ENCODE data around the gene GLT8D1. TPM values are rescaled to one million over a fixed set of nuclear protein-coding genes. Genes with fewer than 3 reads are reported as not detected.

GLT8D1 gene
- polyA plus RNA-seq, 4 donors: 13.0 to 47.6 (median 26.3) TPM

GRCh38 chr3:52693071-52693470 is 12.5 kb downstream of the GLT8D1 start:
- Histone ChIP-seq H3K4me1 (ENCODE audit: control insufficient read depth in 3 of 3, insufficient read depth in 2 of 3, low read depth in 1 of 3, low read length in 2 of 3) (no peaks in the 10 kb centered on the region), H3K27ac (ENCODE audit: low read depth in 1 of 3, low read length in 2 of 3) (no peak overlapping the region), H3K9me3 (ENCODE audit: control insufficient read depth in 2 of 2, insufficient read depth in 1 of 2, low read depth in 1 of 2, low read length in 1 of 2) (no peaks in the 10 kb centered on the region), H3K36me3 (ENCODE audit: control insufficient read depth in 3 of 3, insufficient read depth in 2 of 3, low read depth in 1 of 3, low read length in 3 of 3) (peaks cover 25 to 41% (median 30%) of the 10 kb centered on the region in 3 donors), H3K27me3 (ENCODE audit: control insufficient read depth in 3 of 3, insufficient read depth in 3 of 3, low read length in 3 of 3) (no peaks in the 10 kb centered on the region), H3K4me3 (ENCODE audit: low read depth in 1 of 3, low read length in 3 of 3) (no peak overlapping the region)
- FAIRE-seq (no peak), DNase-seq (no peak)

- Histone ChIP-seq H3K4me1 (ENCODE audit: control insufficient read depth in 3 of 3, insufficient read depth in 2 of 3, low read depth in 1 of 3, low read length in 2 of 3) (peaks cover 0 to 5% (median 2%) of the 10 kb centered on the region in 3 donors), H3K27ac (ENCODE audit: low read depth in 1 of 3, low read length in 2 of 3) (no peak overlapping the region), H3K9me3 (ENCODE audit: control insufficient read depth in 2 of 2, insufficient read depth in 1 of 2, low read depth in 1 of 2, low read length in 1 of 2) (no peaks in the 10 kb centered on the region), H3K27me3 (ENCODE audit: control insufficient read depth in 3 of 3, insufficient read depth in 3 of 3, low read length in 3 of 3) (no peaks in the 10 kb centered on the region), H3K4me3 (ENCODE audit: low read depth in 1 of 3, low read length in 3 of 3) (no peak overlapping the region), H3K36me3 (ENCODE audit: control insufficient read depth in 3 of 3, insufficient read depth in 2 of 3, low read depth in 1 of 3, low read length in 3 of 3) (peaks cover 15 to 42% (median 34%) of the 10 kb centered on the region in 3 donors)
- DNase-seq (no peak), FAIRE-seq (no peak)
- WGBS, 3 donors: 96 to 97% (median 96%) methylated on average over 2 of the region's 2 CpGs
Measured at GRCh38 chr3:52690560-52690959, 15.0 kb downstream of the GLT8D1 start.

GRCh38 chr3:52689151-52689550 is 16.4 kb downstream of the GLT8D1 start:
- FAIRE-seq: no peak
- H3K36me3 ChIP-seq (ENCODE audit: control insufficient read depth in 3 of 3, insufficient read depth in 2 of 3, low read depth in 1 of 3, low read length in 3 of 3): peaks cover 15 to 42% (median 30%) of the 10 kb centered on the region in 3 donors
- 71 to 76% (median 74%) methylated on average over 3 of the region's 3 CpGs for whole genome bisulfite sequencing, 3 donors
- no peak for DNase-seq
- no peak overlapping the region for H3K4me3 ChIP-seq (ENCODE audit: low read depth in 1 of 3, low read length in 3 of 3)
- no peaks in the 10 kb centered on the region for H3K27me3 ChIP-seq (ENCODE audit: control insufficient read depth in 3 of 3, insufficient read depth in 3 of 3, low read length in 3 of 3)
- H3K27ac ChIP-seq (ENCODE audit: low read depth in 1 of 3, low read length in 2 of 3): no peak overlapping the region
- peaks cover 0 to 9% (median 2%) of the 10 kb centered on the region in 3 donors for H3K4me1 ChIP-seq (ENCODE audit: control insufficient read depth in 3 of 3, insufficient read depth in 2 of 3, low read depth in 1 of 3, low read length in 2 of 3)
- H3K9me3 ChIP-seq (ENCODE audit: control insufficient read depth in 2 of 2, insufficient read depth in 1 of 2, low read depth in 1 of 2, low read length in 1 of 2): no peaks in the 10 kb centered on the region

- no peak for FAIRE-seq
- H3K27me3 ChIP-seq (ENCODE audit: control insufficient read depth in 3 of 3, insufficient read depth in 3 of 3, low read length in 3 of 3): no peaks in the 10 kb centered on the region
- peaks cover 13 to 36% (median 25%) of the 10 kb centered on the region in 3 donors for H3K36me3 ChIP-seq (ENCODE audit: control insufficient read depth in 3 of 3, insufficient read depth in 2 of 3, low read depth in 1 of 3, low read length in 3 of 3)
- no peaks in the 10 kb centered on the region for H3K9me3 ChIP-seq (ENCODE audit: control insufficient read depth in 2 of 2, insufficient read depth in 1 of 2, low read depth in 1 of 2, low read length in 1 of 2)
- no peak overlapping the region for H3K27ac ChIP-seq (ENCODE audit: low read depth in 1 of 3, low read length in 2 of 3)
- WGBS, 3 donors: 56 to 73% (median 61%) methylated on average over 6 of the region's 6 CpGs
- H3K4me3 ChIP-seq (ENCODE audit: low read depth in 1 of 3, low read length in 3 of 3): no peak overlapping the region
- no peak for DNase-seq
- peaks cover 0 to 12% (median 2%) of the 10 kb centered on the region in 3 donors for H3K4me1 ChIP-seq (ENCODE audit: control insufficient read depth in 3 of 3, insufficient read depth in 2 of 3, low read depth in 1 of 3, low read length in 2 of 3)
Measured at GRCh38 chr3:52688266-52688665, 17.3 kb downstream of the GLT8D1 start.

GRCh38 chr3:52685709-52686691 is 19.6 kb downstream of the GLT8D1 start, which contains the start of the genes GNL3 and PBRM1:
Gene GNL3, plus strand, starts transcription at chr3:52686032. Its CDS starts 61 bp downstream, at chr3:52686093.
Gene PBRM1, minus strand, starts transcription at chr3:52685913.
- H3K4me1 ChIP-seq (ENCODE audit: control insufficient read depth in 3 of 3, insufficient read depth in 2 of 3, low read depth in 1 of 3, low read length in 2 of 3): peaks cover 2 to 28% (median 2%) of the 10 kb centered on the region in 3 donors

GRCh38 chr3:52685285-52685708 is 20.3 kb downstream of the GLT8D1 start:
- H3K27me3 ChIP-seq (ENCODE audit: control insufficient read depth in 3 of 3, insufficient read depth in 3 of 3, low read length in 3 of 3): no peaks in the 10 kb centered on the region
- DNase-seq (peak in 1 of 2 donors; percentile 84), FAIRE-seq (no peak)
- peak overlapping the region; percentile 88 to 99 (median 98) for H3K27ac ChIP-seq (ENCODE audit: low read depth in 1 of 3, low read length in 2 of 3)
- H3K4me1 ChIP-seq (ENCODE audit: control insufficient read depth in 3 of 3, insufficient read depth in 2 of 3, low read depth in 1 of 3, low read length in 2 of 3): peaks cover 2 to 30% (median 2%) of the 10 kb centered on the region in 3 donors
- H3K36me3 ChIP-seq (ENCODE audit: control insufficient read depth in 3 of 3, insufficient read depth in 2 of 3, low read depth in 1 of 3, low read length in 3 of 3): peaks cover 11 to 25% (median 13%) of the 10 kb centered on the region in 3 donors
- H3K4me3 ChIP-seq (ENCODE audit: low read depth in 1 of 3, low read length in 3 of 3): peak overlapping the region; percentile 60 to 87 (median 66)
- WGBS, 3 donors: 0 to 1% (median 0%) methylated on average over 14 to 41 of the region's 41 CpGs
- H3K9me3 ChIP-seq (ENCODE audit: control insufficient read depth in 2 of 2, insufficient read depth in 1 of 2, low read depth in 1 of 2, low read length in 1 of 2): no peaks in the 10 kb centered on the region

More at GRCh38 chr3:52685709-52686691, 19.6 kb downstream of the GLT8D1 start, which contains the start of the genes GNL3 and PBRM1:
- Histone ChIP-seq H3K9me3 (ENCODE audit: control insufficient read depth in 2 of 2, insufficient read depth in 1 of 2, low read depth in 1 of 2, low read length in 1 of 2) (no peaks in the 10 kb centered on the region), H3K27me3 (ENCODE audit: control insufficient read depth in 3 of 3, insufficient read depth in 3 of 3, low read length in 3 of 3) (no peaks in the 10 kb centered on the region), H3K36me3 (ENCODE audit: control insufficient read depth in 3 of 3, insufficient read depth in 2 of 3, low read depth in 1 of 3, low read length in 3 of 3) (peaks cover 6 to 21% (median 16%) of the 10 kb centered on the region in 3 donors), H3K4me3 (ENCODE audit: low read depth in 1 of 3, low read length in 3 of 3) (peak within 1 kb of the TSS; percentile 66 to 96 (median 87)), H3K27ac (ENCODE audit: low read depth in 1 of 3, low read length in 2 of 3) (peak within 1 kb of the TSS; percentile 88 to 99 (median 98))
- FAIRE-seq (no peak), DNase-seq (peak; percentile 96 to 99)
- 0 to 1% (median 1%) methylated on average over 74 to 82 of the region's 82 CpGs for WGBS, 3 donors

- H3K36me3 ChIP-seq (ENCODE audit: control insufficient read depth in 3 of 3, insufficient read depth in 2 of 3, low read depth in 1 of 3, low read length in 3 of 3): peaks cover 9 to 22% (median 10%) of the 10 kb centered on the region in 3 donors
- H3K9me3 ChIP-seq (ENCODE audit: control insufficient read depth in 2 of 2, insufficient read depth in 1 of 2, low read depth in 1 of 2, low read length in 1 of 2): no peaks in the 10 kb centered on the region
- peak overlapping the region in 1 of 3 donors; percentile 19 for H3K27ac ChIP-seq (ENCODE audit: low read depth in 1 of 3, low read length in 2 of 3)
- no peak overlapping the region for H3K4me3 ChIP-seq (ENCODE audit: low read depth in 1 of 3, low read length in 3 of 3)
- FAIRE-seq (no peak), DNase-seq (peak in 1 of 2 donors; percentile 11)
- 11 to 41% (median 21%) methylated on average over 5 of the region's 5 CpGs for WGBS, 3 donors
- H3K27me3 ChIP-seq (ENCODE audit: control insufficient read depth in 3 of 3, insufficient read depth in 3 of 3, low read length in 3 of 3): no peaks in the 10 kb centered on the region
- peaks cover 2 to 30% (median 6%) of the 10 kb centered on the region in 3 donors for H3K4me1 ChIP-seq (ENCODE audit: control insufficient read depth in 3 of 3, insufficient read depth in 2 of 3, low read depth in 1 of 3, low read length in 2 of 3)
Measured at GRCh38 chr3:52684184-52684583, 21.4 kb downstream of the GLT8D1 start.

- Histone ChIP-seq H3K27ac (ENCODE audit: low read depth in 1 of 3, low read length in 2 of 3) (no peak overlapping the region), H3K9me3 (ENCODE audit: control insufficient read depth in 2 of 2, insufficient read depth in 1 of 2, low read depth in 1 of 2, low read length in 1 of 2) (no peaks in the 10 kb centered on the region), H3K4me3 (ENCODE audit: low read depth in 1 of 3, low read length in 3 of 3) (no peak overlapping the region), H3K27me3 (ENCODE audit: control insufficient read depth in 3 of 3, insufficient read depth in 3 of 3, low read length in 3 of 3) (no peaks in the 10 kb centered on the region), H3K36me3 (ENCODE audit: control insufficient read depth in 3 of 3, insufficient read depth in 2 of 3, low read depth in 1 of 3, low read length in 3 of 3) (peaks cover 8 to 19% (median 11%) of the 10 kb centered on the region in 3 donors), H3K4me1 (ENCODE audit: control insufficient read depth in 3 of 3, insufficient read depth in 2 of 3, low read depth in 1 of 3, low read length in 2 of 3) (peaks cover 2 to 30% (median 6%) of the 10 kb centered on the region in 3 donors)
- 52 to 67% (median 54%) methylated on average over 6 of the region's 6 CpGs for WGBS, 3 donors
- no peak for DNase-seq
- no peak for FAIRE-seq
Measured at GRCh38 chr3:52683611-52684010, 22.0 kb downstream of the GLT8D1 start.
